HUDEP-2 (cell line): Measurements from ENCODE around the gene ICOS.

ENCODE experiments used
- DNase-seq, 76 experiments: peaks; one replicate each; lab custom pipeline; 2025; ENCODE audit not compliant: unreplicated experiment in 76 of 76; lab: John Stamatoyannopoulos, UW

Gene ICOS

GRCh38 chr2:203936535-203936934 is at the start of gene ICOS:
Gene ICOS (plus strand): TSS chr2:203936763. CDS start chr2:203936815, 52 bp downstream.
- DNase-seq: no peak

GRCh38 chr2:203887677-203888076 is 48.9 kb upstream of the ICOS start:
- DNase-seq: no peak

GRCh38 chr2:203889542-203889941 is 47.0 kb upstream of the ICOS start:
- DNase-seq: no peak

- DNase-seq: no peak
Measured at GRCh38 chr2:203889944-203890343, 46.6 kb upstream of the ICOS start.

- DNase-seq: no peak
Measured at GRCh38 chr2:203890733-203891132, 45.8 kb upstream of the ICOS start.

- DNase-seq: no peak
Measured at GRCh38 chr2:203891474-203891873, 45.1 kb upstream of the ICOS start.

- DNase-seq: no peak
Measured at GRCh38 chr2:203892207-203892606, 44.4 kb upstream of the ICOS start.

- no peak for DNase-seq
Measured at GRCh38 chr2:203893401-203893800, 43.2 kb upstream of the ICOS start.

- no peak for DNase-seq
Measured at GRCh38 chr2:203893840-203894239, 42.7 kb upstream of the ICOS start.

GRCh38 chr2:203894262-203894661 is 42.3 kb upstream of the ICOS start:
- DNase-seq: no peak

GRCh38 chr2:203897544-203897943 is 39.0 kb upstream of the ICOS start:
- DNase-seq: no peak

- no peak for DNase-seq
Measured at GRCh38 chr2:203898657-203899056, 37.9 kb upstream of the ICOS start.

GRCh38 chr2:203900253-203900652 is 36.3 kb upstream of the ICOS start:
- DNase-seq: no peak

- no peak for DNase-seq
Measured at GRCh38 chr2:203904022-203904421, 32.5 kb upstream of the ICOS start.

GRCh38 chr2:203905656-203906055 is 30.9 kb upstream of the ICOS start:
- DNase-seq: no peak

GRCh38 chr2:203908066-203908796 is 28.3 kb upstream of the ICOS start:
- no peak for DNase-seq

GRCh38 chr2:203908797-203909185 is 27.8 kb upstream of the ICOS start:
- no peak for DNase-seq

GRCh38 chr2:203909261-203909967 is 27.1 kb upstream of the ICOS start:
- DNase-seq: no peak

GRCh38 chr2:203909974-203910373 is 26.6 kb upstream of the ICOS start:
- DNase-seq: no peak

GRCh38 chr2:203913947-203914346 is 22.6 kb upstream of the ICOS start:
- no peak for DNase-seq

GRCh38 chr2:203914546-203915182 is 21.9 kb upstream of the ICOS start:
- DNase-seq: no peak

GRCh38 chr2:203915256-203915655 is 21.3 kb upstream of the ICOS start:
- no peak for DNase-seq
